GM12892 (cell line): ENCODE data around the gene WSCD1.

Source experiments
- POLR2A ChIP-seq: IDR thresholded peaks from 2 replicates; pipeline ENCODE4 v1.6.1; 2011; ENCODE audit warnings: low read depth, low read length, control low read depth
- POLR2AphosphoS5 ChIP-seq: IDR thresholded peaks from 2 replicates; pipeline ENCODE4 v1.6.1; 2011; ENCODE audit warnings: low read depth, low read length, control low read depth
- TAF1 ChIP-seq: IDR thresholded peaks from 2 replicates; pipeline ENCODE4 v1.6.1; 2011; ENCODE audit warnings: low read depth, mild to moderate bottlenecking, control low read depth, low read length, borderline replicate concordance

DNA sequence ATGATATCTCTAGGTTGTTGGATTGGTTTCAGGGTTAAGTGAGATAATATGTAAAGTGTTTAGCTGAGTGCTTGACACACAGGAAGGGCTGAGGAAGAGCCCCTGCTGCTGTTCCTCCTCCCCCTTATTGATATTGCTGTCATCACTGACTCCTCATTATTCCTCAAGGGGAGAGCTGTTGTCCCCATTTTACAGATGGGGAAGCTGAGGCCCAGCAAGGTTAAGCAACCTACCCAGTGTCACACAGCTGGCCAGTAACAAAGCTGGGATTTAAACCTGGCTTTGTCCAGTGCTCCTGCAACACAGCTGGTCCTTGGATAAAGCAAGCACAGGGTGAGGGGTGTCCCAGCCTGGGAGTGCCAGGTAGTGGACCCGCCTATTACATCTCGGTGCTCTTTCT is 9.8 kb downstream of the WSCD1 start:
- TF ChIP-seq POLR2A (no peak), POLR2AphosphoS5 (no peak), TAF1 (no peak)
